Trophoblast cell (in vitro differentiated cells and primary cell): ENCODE results near the gene RIMS3.

Experiments
- DNase-seq, 2 donors: peaks; one replicate each; pipeline ENCODE4 v3.0.0-alpha.2; 2016
- H2AFZ ChIP-seq: 2 replicates; pipeline ENCODE4 v1.6.1; 2013; ENCODE audit warnings: low read length, moderate library complexity, mild to moderate bottlenecking; ENCODE audit not compliant: insufficient read depth, poor library complexity
- H2AK5ac ChIP-seq: 2 replicates; pipeline ENCODE4 v1.6.1; 2013; ENCODE audit warnings: mild to moderate bottlenecking, low read length
- H2BK120ac ChIP-seq: 2 replicates; pipeline ENCODE4 v1.6.1; 2013; ENCODE audit warnings: low read length, mild to moderate bottlenecking, moderate library complexity; ENCODE audit not compliant: insufficient read depth, poor library complexity
- H2BK12ac ChIP-seq: 2 replicates; pipeline ENCODE4 v1.6.1; 2013; ENCODE audit warnings: mild to moderate bottlenecking, low read length, moderate library complexity
- H2BK5ac ChIP-seq: 2 replicates; pipeline ENCODE4 v1.6.1; 2013; ENCODE audit warnings: low read length, low read depth, moderate library complexity, mild to moderate bottlenecking; ENCODE audit not compliant: poor library complexity
- H3K14ac ChIP-seq: 2 replicates; pipeline ENCODE4 v1.6.1; 2013; ENCODE audit warnings: mild to moderate bottlenecking, low read length
- H3K18ac ChIP-seq: 2 replicates; pipeline ENCODE4 v1.6.1; 2013; ENCODE audit warnings: mild to moderate bottlenecking, low read length
- H3K23ac ChIP-seq: 2 replicates; pipeline ENCODE4 v1.6.1; 2013; ENCODE audit warnings: low read length
- H3K27ac ChIP-seq: 2 replicates; pipeline ENCODE4 v1.5.1; 2013; ENCODE audit warnings: low read depth, mild to moderate bottlenecking, inconsistent platforms, low read length, moderate library complexity
- H3K27me3 ChIP-seq: 2 replicates; pipeline ENCODE4 v1.6.1; 2013; ENCODE audit warnings: inconsistent platforms, mild to moderate bottlenecking, low read length, moderate library complexity; ENCODE audit not compliant: insufficient read depth
- H3K36me3 ChIP-seq, 2 experiments: 1 replicate in 1 of 2; 2 replicates in 1 of 2; pipeline ENCODE4 v1.6.1; 2013; ENCODE audit warnings: low read length in 2 of 2, mild to moderate bottlenecking in 2 of 2, moderate library complexity in 1 of 2; ENCODE audit not compliant: insufficient read depth in 2 of 2, control insufficient read depth in 1 of 2
- H3K4ac ChIP-seq: 2 replicates; pipeline ENCODE4 v1.6.1; 2013; ENCODE audit warnings: low read depth, mild to moderate bottlenecking, low read length, moderate library complexity
- H3K4me1 ChIP-seq, 2 experiments: 1 replicate in 1 of 2; 2 replicates in 1 of 2; pipeline ENCODE4 v1.6.1; 2013; ENCODE audit warnings: low read length in 2 of 2, mild to moderate bottlenecking in 2 of 2, moderate library complexity in 1 of 2; ENCODE audit not compliant: insufficient read depth in 2 of 2, control insufficient read depth in 1 of 2
- H3K4me2 ChIP-seq: 2 replicates; pipeline ENCODE4 v1.6.1; 2013; ENCODE audit warnings: inconsistent platforms, mild to moderate bottlenecking, low read length, moderate library complexity
- H3K4me3 ChIP-seq: 2 replicates; pipeline ENCODE4 v1.5.1; 2013; ENCODE audit warnings: mild to moderate bottlenecking, low read depth, low read length, inconsistent platforms
- H3K79me1 ChIP-seq: one replicate; pipeline ENCODE4 v1.6.1; 2013; ENCODE audit warnings: low read length
- H3K79me2 ChIP-seq: 2 replicates; pipeline ENCODE4 v1.6.1; 2013; ENCODE audit warnings: low read length, mild to moderate bottlenecking; ENCODE audit not compliant: control insufficient read depth, insufficient read depth, poor library complexity
- H3K9ac ChIP-seq: 2 replicates; pipeline ENCODE4 v1.6.1; 2013; ENCODE audit warnings: mild to moderate bottlenecking, low read length
- H3K9me3 ChIP-seq: 2 replicates; pipeline ENCODE4 v1.6.1; 2013; ENCODE audit warnings: low read depth, mild to moderate bottlenecking, control low read depth, inconsistent platforms, low read length; ENCODE audit not compliant: insufficient read depth
- H4K12ac ChIP-seq: 2 replicates; pipeline ENCODE4 v1.6.1; 2013; ENCODE audit warnings: low read depth, mild to moderate bottlenecking, low read length, moderate library complexity
- H4K8ac ChIP-seq: 2 replicates; pipeline ENCODE4 v1.6.1; 2013; ENCODE audit warnings: low read depth, mild to moderate bottlenecking, low read length, moderate library complexity
- H4K91ac ChIP-seq: one replicate; pipeline ENCODE4 v1.6.1; 2013; ENCODE audit warnings: low read depth, mild to moderate bottlenecking, low read length, moderate library complexity
- WGBS: extraction: QIAGEN DNeasy Blood & Tissue Kit; methylation state at CpG from one replicate; pipeline ENCODE4 v1.1.7; 2013; ENCODE audit warnings: missing lambda C conversion rate; ENCODE audit not compliant: insufficient read length, insufficient coverage; ENCODE audit errors: extremely low coverage; 5-methylcytosine and 5-hydroxymethylcytosine counted together

The RIMS3 gene

GRCh38 chr1:40684669-40685068 is 19.2 kb upstream of the RIMS3 start:
- H4K12ac ChIP-seq: no peak overlapping the region

GRCh38 chr1:40679165-40679953 is 13.9 kb upstream of the RIMS3 start:
- no peak overlapping the region for H4K12ac ChIP-seq
- H3K4me1 ChIP-seq: no peaks in the 10 kb centered on the region
- WGBS: no CpG with 5 or more reads among the region's 2 CpGs

More at GRCh38 chr1:40684669-40685068, 19.2 kb upstream of the RIMS3 start:
- Histone ChIP-seq H3K27ac (no peak overlapping the region), H3K9ac (no peak overlapping the region), H3K23ac (no peak overlapping the region), H3K4me1 (no peaks in the 10 kb centered on the region), H2AK5ac (no peak overlapping the region), H2BK5ac (no peak overlapping the region), H3K36me3 (no peaks in the 10 kb centered on the region), H3K4me2 (no peak overlapping the region), H2BK12ac (no peak overlapping the region), H2AFZ (no peak overlapping the region), H3K9me3 (no peaks in the 10 kb centered on the region), H4K91ac (no peak overlapping the region), H2BK120ac (no peak overlapping the region), H3K27me3 (no peaks in the 10 kb centered on the region), H3K79me1 (no peaks in the 10 kb centered on the region), H3K4ac (no peak overlapping the region), H3K18ac (no peak overlapping the region), H3K79me2 (no peaks in the 10 kb centered on the region), H3K4me3 (no peak overlapping the region), H4K8ac (no peak overlapping the region), H3K14ac (no peak overlapping the region)
- no CpG with 5 or more reads among the region's 3 CpGs for WGBS
- DNase-seq: no peak

GRCh38 chr1:40676501-40676900 is 11.0 kb upstream of the RIMS3 start:
- H3K23ac ChIP-seq: no peak overlapping the region
- WGBS: no CpG with 5 or more reads among the region's 1 CpG

More at GRCh38 chr1:40679165-40679953, 13.9 kb upstream of the RIMS3 start:
- Histone ChIP-seq H2BK12ac (no peak overlapping the region), H3K4ac (no peak overlapping the region), H3K4me3 (no peak overlapping the region), H3K27ac (no peak overlapping the region), H3K18ac (no peak overlapping the region), H2BK120ac (no peak overlapping the region), H3K9me3 (no peaks in the 10 kb centered on the region), H3K9ac (no peak overlapping the region), H3K4me2 (no peak overlapping the region), H3K79me2 (no peaks in the 10 kb centered on the region), H3K14ac (no peak overlapping the region), H2AK5ac (no peak overlapping the region), H3K23ac (no peak overlapping the region), H4K8ac (no peak overlapping the region), H3K27me3 (no peaks in the 10 kb centered on the region), H2BK5ac (no peak overlapping the region), H2AFZ (no peak overlapping the region), H3K36me3 (no peaks in the 10 kb centered on the region), H3K79me1 (no peaks in the 10 kb centered on the region), H4K91ac (no peak overlapping the region)
- no peak for DNase-seq

GRCh38 chr1:40673452-40673851 is 8.0 kb upstream of the RIMS3 start:
- DNase-seq: no peak
- Histone ChIP-seq H2BK5ac (no peak overlapping the region), H3K4me3 (no peak overlapping the region), H2AK5ac (no peak overlapping the region), H4K8ac (no peak overlapping the region), H3K9ac (no peak overlapping the region), H3K36me3 (no peaks in the 10 kb centered on the region), H3K4me1 (peaks cover 0 to 2% of the 10 kb centered on the region in 2 experiments), H3K27me3 (no peaks in the 10 kb centered on the region), H3K23ac (no peak overlapping the region), H3K4ac (no peak overlapping the region), H3K27ac (no peak overlapping the region), H3K14ac (no peak overlapping the region), H4K12ac (no peak overlapping the region), H2AFZ (no peak overlapping the region), H2BK12ac (no peak overlapping the region), H3K18ac (no peak overlapping the region), H2BK120ac (no peak overlapping the region), H4K91ac (no peak overlapping the region), H3K4me2 (no peak overlapping the region), H3K79me2 (no peaks in the 10 kb centered on the region), H3K79me1 (no peaks in the 10 kb centered on the region), H3K9me3 (no peaks in the 10 kb centered on the region)
- no CpG with 5 or more reads among the region's 4 CpGs for WGBS

More at GRCh38 chr1:40676501-40676900, 11.0 kb upstream of the RIMS3 start:
- Histone ChIP-seq H3K36me3 (no peaks in the 10 kb centered on the region), H3K4ac (no peak overlapping the region), H3K79me1 (no peaks in the 10 kb centered on the region), H2AFZ (no peak overlapping the region), H4K8ac (no peak overlapping the region), H3K9ac (no peak overlapping the region), H3K4me2 (no peak overlapping the region), H2AK5ac (no peak overlapping the region), H3K4me1 (no peaks in the 10 kb centered on the region), H2BK120ac (no peak overlapping the region), H2BK12ac (no peak overlapping the region), H2BK5ac (no peak overlapping the region), H3K18ac (no peak overlapping the region), H4K12ac (no peak overlapping the region), H3K79me2 (no peaks in the 10 kb centered on the region), H4K91ac (no peak overlapping the region), H3K14ac (no peak overlapping the region), H3K4me3 (no peak overlapping the region), H3K9me3 (no peaks in the 10 kb centered on the region), H3K27me3 (no peaks in the 10 kb centered on the region), H3K27ac (no peak overlapping the region)
- no peak for DNase-seq
